ENCODE data around the gene UNC45A. TPM values are rescaled to one million over a fixed set of nuclear protein-coding genes. Genes with fewer than 3 reads are reported as not detected.
A peak's percentile ranks its signal among the peaks of the same experiment; 100 is the strongest.
"Not testable (repeated sequence)": the region's sequence is repeated elsewhere in the genome, so short reads cannot be mapped to it uniquely, and the experiment has no call there.

Gene UNC45A
- total RNA-seq, 1 experiment from 2014 or later, result 84.4 TPM

DNA sequence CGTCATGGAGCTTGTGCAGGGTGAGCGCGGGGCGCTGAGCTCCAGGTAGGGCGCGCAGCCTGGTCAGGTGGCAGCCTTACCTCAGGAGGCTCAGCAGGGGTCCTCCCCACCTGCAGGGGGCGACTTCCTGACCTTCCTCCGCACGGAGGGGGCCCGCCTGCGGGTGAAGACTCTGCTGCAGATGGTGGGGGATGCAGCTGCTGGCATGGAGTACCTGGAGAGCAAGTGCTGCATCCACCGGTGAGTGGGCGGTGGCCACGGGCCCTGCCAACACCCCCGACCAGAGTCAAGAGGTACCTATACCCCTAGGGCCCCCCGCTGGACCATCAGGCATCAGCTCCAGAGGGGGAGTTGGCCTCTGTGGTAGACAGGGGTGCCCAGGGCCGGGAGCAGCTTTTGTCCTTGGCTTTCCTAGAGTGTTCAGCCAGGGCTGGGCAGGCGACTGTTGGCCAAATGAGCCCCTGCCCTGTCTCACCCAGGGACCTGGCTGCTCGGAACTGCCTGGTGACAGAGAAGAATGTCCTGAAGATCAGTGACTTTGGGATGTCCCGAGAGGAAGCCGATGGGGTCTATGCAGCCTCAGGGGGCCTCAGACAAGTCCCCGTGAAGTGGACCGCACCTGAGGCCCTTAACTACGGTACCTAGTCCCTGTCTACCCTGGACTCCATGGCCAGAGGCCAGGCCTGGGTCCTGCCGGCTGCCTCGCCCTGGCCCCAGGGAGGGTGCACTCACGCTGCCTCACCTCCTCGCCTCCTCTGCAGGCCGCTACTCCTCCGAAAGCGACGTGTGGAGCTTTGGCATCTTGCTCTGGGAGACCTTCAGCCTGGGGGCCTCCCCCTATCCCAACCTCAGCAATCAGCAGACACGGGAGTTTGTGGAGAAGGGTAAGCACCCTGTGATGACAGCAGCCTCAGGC lies 41.7 kb upstream of the UNC45A start:
- CTCF ChIA-PET, result interaction anchor here (0.6 kb wide), 1 partner anchor 178 kb away, joined by 3 read pairs; no protein-coding TSS in a partner anchor
- intact Hi-C loops (cut with micrococcal nuclease; ENCODE audit: unreplicated experiment) (no loop called here), in situ Hi-C loops (cut with HindIII; ENCODE audit: low pct_unique_long_range_greater_than_20kb, low sequenced_read_pairs) (no loop called here)
- no peak overlapping the region for H3K4me3 ChIP-seq (ENCODE audit: low read depth in 2 of 2, low read length in 2 of 2)
- ATAC-seq, result peak; percentile 21; the same call in 1 of the 2 replicates
- DNase-seq (ENCODE audit: low read depth, low spot score), result no peak
- no peaks in the 10 kb centered on the region for H3K9me3 ChIP-seq (ENCODE audit: control insufficient read depth, insufficient read depth, low read depth, low read length)
- TF ChIP-seq TCF7L2 (IDR thresholded peaks at IDR 0.05; ENCODE audit: low read depth, low read length), result no peak
- TF ChIP-seq, protein P1, sequence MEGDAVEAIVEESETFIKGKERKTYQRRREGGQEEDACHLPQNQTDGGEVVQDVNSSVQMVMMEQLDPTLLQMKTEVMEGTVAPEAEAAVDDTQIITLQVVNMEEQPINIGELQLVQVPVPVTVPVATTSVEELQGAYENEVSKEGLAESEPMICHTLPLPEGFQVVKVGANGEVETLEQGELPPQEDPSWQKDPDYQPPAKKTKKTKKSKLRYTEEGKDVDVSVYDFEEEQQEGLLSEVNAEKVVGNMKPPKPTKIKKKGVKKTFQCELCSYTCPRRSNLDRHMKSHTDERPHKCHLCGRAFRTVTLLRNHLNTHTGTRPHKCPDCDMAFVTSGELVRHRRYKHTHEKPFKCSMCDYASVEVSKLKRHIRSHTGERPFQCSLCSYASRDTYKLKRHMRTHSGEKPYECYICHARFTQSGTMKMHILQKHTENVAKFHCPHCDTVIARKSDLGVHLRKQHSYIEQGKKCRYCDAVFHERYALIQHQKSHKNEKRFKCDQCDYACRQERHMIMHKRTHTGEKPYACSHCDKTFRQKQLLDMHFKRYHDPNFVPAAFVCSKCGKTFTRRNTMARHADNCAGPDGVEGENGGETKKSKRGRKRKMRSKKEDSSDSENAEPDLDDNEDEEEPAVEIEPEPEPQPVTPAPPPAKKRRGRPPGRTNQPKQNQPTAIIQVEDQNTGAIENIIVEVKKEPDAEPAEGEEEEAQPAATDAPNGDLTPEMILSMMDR (IDR thresholded peaks at IDR 0.05), result peak; percentile 73
- POLR2A ChIA-PET, result interaction anchor here (0.5 kb wide), 1 partner anchor 115 kb away, joined by 3 read pairs; no protein-coding TSS in a partner anchor
- H3K4me1 ChIP-seq (ENCODE audit: control insufficient read depth, insufficient read depth, low read length), result no peaks in the 10 kb centered on the region
- H3K27me3 ChIP-seq (ENCODE audit: control insufficient read depth, insufficient read depth, low read length), result no peaks in the 10 kb centered on the region
- no peaks in the 10 kb centered on the region; the same call in 1 of the 2 replicates for H3K36me3 ChIP-seq (ENCODE audit: control insufficient read depth, insufficient read depth, low read length)
- no TSS peak for BruUV-seq (replicated peaks)
- H3K27ac ChIP-seq (ENCODE audit: low read length), result no peak overlapping the region

DNA sequence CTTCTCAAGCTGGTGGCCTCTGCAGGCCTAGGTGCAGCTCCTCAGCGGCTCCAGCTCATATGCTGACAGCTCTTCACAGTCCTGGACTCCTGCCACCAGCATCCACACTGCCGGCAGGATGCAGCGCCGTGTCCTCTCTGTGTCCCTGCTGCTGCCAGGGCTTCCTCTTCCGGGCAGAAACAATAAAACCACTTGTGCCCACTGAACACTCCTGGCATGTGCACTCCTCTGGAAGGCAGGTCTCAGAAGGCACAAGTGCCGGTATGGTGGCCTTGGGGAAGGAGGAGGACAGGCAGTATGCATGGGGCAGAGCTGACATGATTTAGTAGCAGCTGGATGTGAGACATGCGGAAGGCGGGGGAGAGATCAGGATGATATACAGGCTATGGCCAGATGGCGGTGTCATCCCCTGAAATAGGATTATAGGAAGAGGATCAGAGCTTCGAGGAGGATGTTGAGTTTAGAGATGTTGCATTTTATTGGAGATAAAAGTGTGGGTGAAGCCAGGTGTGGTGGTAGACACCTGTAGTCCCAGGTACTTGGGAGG lies 39.4 kb upstream of the UNC45A start:
- no TSS peak for BruUV-seq (replicated peaks)
- 0 out of 2 replicates have a peak, but pooled peaks have one; percentile 26 for ATAC-seq
- in situ Hi-C loops (cut with HindIII; ENCODE audit: low pct_unique_long_range_greater_than_20kb, low sequenced_read_pairs) (no loop called here), intact Hi-C loops (cut with micrococcal nuclease; ENCODE audit: unreplicated experiment) (no loop called here)
- ChIA-PET CTCF (interaction anchor here (0.9 to 1.2 kb wide), 3 partner anchors 7 to 36 kb away, joined by 3 to 4 read pairs (median 3); partner anchors contain the start of gene MAN2A2), POLR2A (no interaction called here)
- Histone ChIP-seq H3K27me3 (ENCODE audit: control insufficient read depth, insufficient read depth, low read length) (no peaks in the 10 kb centered on the region), H3K4me3 (ENCODE audit: low read depth in 2 of 2, low read length in 2 of 2) (no peak overlapping the region), H3K4me1 (ENCODE audit: control insufficient read depth, insufficient read depth, low read length) (no peaks in the 10 kb centered on the region), H3K36me3 (ENCODE audit: control insufficient read depth, insufficient read depth, low read length) (no peaks in the 10 kb centered on the region; the same call in 1 of the 2 replicates), H3K9me3 (ENCODE audit: control insufficient read depth, insufficient read depth, low read depth, low read length) (no peaks in the 10 kb centered on the region), H3K27ac (ENCODE audit: low read length) (no peak overlapping the region)
- TF ChIP-seq, protein P1 (IDR thresholded peaks at IDR 0.05), result 0 out of 2 replicates have a peak, but pooled peaks have one; percentile 10
- TF ChIP-seq TCF7L2 (IDR thresholded peaks at IDR 0.05; ENCODE audit: low read depth, low read length), result no peak
- DNase-seq (ENCODE audit: low read depth, low spot score), result no peak

DNA sequence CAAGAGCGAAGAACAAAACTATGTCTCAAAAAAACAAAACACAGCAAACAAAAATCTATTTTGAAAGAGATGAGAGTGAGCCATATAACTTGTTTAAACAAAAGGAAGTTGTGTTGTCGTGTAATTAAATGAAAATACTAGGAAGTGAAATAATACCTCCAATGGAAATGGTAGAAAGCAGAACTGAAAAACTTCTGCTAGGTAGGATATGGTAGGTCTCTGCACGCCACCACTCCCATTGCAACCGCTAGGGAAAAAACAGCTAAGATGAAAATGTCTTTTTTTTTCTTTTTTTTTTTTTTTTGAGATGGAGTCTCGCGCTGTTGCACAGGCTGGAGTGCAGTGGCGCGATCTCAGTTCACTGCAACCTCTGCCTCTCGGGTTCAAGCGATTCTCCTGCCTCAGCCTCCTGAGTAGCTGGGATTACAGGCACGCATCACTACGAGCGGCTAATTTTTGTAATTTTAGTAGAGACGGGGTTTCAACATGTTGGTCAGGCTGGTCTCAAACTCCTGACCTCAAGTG lies 37.9 kb upstream of the UNC45A start:
- H3K27me3 ChIP-seq (ENCODE audit: control insufficient read depth, insufficient read depth, low read length); BruUV-seq (replicated peaks); H3K27ac ChIP-seq (ENCODE audit: low read length); H3K9me3 ChIP-seq (ENCODE audit: control insufficient read depth, insufficient read depth, low read depth, low read length); H3K4me1 ChIP-seq (ENCODE audit: control insufficient read depth, insufficient read depth, low read length); intact Hi-C loops (cut with micrococcal nuclease; ENCODE audit: unreplicated experiment); H3K4me3 ChIP-seq (ENCODE audit: low read depth in 2 of 2, low read length in 2 of 2); DNase-seq (ENCODE audit: low read depth, low spot score); ATAC-seq; H3K36me3 ChIP-seq (ENCODE audit: control insufficient read depth, insufficient read depth, low read length); in situ Hi-C loops (cut with HindIII; ENCODE audit: low pct_unique_long_range_greater_than_20kb, low sequenced_read_pairs): not testable (repeated sequence)
- ChIA-PET POLR2A (interaction anchor here (0.6 kb wide), 1 partner anchor 1758 kb away, joined by 4 read pairs; no protein-coding TSS in a partner anchor), CTCF (interaction anchor here (0.7 kb wide), 1 partner anchor 14 kb away, joined by 4 read pairs; no protein-coding TSS in a partner anchor)

All from Panc1 (cell line).